ENCODE measurements around the gene P4HB.

The P4HB gene

DNA sequence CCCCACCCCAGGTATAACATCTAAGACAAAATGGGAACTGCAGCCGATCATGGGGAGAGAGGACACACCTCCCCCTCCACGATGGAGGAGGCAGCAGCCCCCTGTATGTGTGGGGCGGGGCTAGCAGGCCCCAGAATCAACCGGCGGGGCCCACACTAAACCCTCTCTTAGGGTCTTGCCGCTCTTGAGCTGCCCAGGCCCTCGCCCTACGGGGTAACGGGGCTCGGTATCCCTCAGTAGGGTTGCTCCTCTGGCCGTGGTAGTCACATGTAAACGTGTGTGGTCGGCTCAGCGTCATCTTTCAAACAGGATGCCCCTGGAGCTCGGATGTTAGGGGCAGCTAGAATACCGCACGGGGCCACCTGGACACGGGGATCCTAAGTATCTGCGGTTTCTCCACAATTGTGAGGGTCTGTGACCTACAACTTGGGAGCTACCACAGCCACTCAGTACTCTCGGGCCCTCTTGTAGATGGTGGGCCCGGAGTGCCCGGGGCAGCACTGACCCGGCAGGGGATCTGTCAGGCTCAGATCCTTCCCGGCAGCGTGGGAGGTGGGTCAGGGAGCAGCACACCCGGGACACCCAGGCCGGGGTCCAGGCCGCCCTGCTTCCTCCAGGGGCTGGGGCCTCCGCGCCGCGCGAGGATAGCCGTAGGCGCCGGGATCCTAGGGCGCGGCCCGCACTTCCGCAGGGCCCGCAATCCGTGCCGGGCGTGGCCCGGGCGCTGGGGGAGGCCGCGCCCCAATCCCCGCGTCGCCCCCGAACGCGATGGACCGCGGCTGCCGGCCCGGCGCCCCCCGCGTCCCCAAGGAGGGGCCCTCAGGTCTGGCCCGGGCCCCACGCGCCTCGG lies 10.0 kb upstream of the P4HB start:
- Histone ChIP-seq H3K27ac (ENCODE audit: low read depth, low read length) (peak overlapping the region; percentile 80), H3K4me3 (ENCODE audit: low read length) (peak overlapping the region; percentile 61), H3K36me3 (ENCODE audit: control insufficient read depth, insufficient read depth, low read length) (peaks cover 11% of the 10 kb centered on the region), H3K9ac (ENCODE audit: low read length) (peak overlapping the region; percentile 17), H3K27me3 (ENCODE audit: control insufficient read depth, insufficient read depth, low read length) (no peaks in the 10 kb centered on the region), H3K4me1 (ENCODE audit: control insufficient read depth, insufficient read depth, low read length) (peaks cover 12% of the 10 kb centered on the region)

DNA sequence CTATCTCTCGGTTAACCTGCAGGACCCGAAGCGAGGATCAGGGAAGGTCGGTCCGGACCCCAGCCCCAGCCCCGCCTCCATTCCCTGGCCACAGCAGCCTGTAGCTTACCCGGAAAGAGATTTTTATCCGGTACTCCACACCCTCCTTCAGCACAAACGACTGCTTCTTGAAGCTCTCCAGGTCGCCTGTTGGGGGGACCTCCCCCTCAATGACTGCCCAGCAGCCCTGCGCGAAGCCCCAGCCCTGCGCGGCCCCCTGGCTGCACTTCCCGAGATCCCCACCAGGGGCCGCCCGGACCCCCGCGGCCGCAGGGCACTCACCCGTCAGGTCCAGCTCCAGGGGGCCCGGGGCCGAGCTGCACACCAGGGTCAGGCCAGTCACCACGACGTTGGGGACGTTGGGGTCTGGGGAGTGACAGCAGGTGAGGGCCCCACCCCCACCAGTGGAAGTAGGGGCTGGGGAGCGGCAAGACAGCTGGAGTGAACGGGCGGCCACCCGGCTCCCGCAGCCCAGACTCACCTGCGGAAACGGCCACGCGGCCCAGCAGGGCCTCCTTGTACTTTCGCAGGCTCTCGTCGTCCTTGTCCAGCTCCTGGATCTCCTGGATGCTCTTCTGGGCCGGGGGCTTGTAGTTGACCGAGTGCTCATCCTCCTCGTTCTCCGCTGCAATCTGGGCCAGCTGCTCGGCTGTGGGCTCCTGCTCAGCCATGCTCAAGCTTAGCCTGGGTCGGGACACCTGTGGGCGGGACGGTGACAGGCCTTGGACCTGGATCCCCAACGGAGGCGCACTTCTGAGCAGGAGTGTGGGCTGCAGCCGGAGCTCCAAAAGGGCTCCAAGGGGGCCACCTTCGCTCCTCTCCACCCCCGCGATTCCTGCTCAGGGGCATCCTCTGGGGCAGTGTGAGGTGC lies 9.1 kb upstream of the P4HB start:
- peak overlapping the region; percentile 61 for H3K4me3 ChIP-seq (ENCODE audit: low read length)
- peaks cover 11% of the 10 kb centered on the region for H3K36me3 ChIP-seq (ENCODE audit: control insufficient read depth, insufficient read depth, low read length)
- H3K27ac ChIP-seq (ENCODE audit: low read depth, low read length): peak overlapping the region; percentile 80
- no peaks in the 10 kb centered on the region for H3K27me3 ChIP-seq (ENCODE audit: control insufficient read depth, insufficient read depth, low read length)
- peaks cover 12% of the 10 kb centered on the region for H3K4me1 ChIP-seq (ENCODE audit: control insufficient read depth, insufficient read depth, low read length)
- peak overlapping the region; percentile 17 for H3K9ac ChIP-seq (ENCODE audit: low read length)

DNA sequence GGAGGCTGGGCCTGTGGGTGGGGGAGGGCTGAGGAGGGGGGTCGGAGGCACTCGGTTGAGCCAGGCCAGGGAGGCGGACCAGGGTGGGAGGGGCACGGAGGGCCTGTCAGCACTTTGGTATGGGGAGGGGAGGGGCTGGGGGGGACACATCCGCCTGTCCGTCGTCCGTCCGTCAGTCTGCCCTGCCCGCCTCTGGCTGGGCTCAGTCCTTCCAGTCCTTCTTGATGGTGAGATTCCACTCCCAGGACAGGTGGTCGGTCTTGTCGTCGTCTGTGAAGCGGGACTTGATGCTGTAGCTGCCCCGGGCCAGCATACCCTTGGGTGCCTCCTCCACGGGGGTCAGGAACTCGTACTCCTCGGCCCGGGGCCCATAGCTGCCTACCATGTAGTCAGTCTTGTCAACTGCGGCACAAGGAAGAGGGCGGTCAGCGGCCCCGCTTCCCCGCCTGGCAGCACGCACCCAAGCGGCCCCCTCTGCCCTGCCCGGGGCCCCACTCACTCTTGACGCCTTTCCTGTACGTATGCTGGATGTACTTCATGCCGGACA lies 8.4 kb upstream of the P4HB start:
- peaks cover 11% of the 10 kb centered on the region for H3K36me3 ChIP-seq (ENCODE audit: control insufficient read depth, insufficient read depth, low read length)
- no peak overlapping the region for H3K9ac ChIP-seq (ENCODE audit: low read length)
- H3K27ac ChIP-seq (ENCODE audit: low read depth, low read length): peak overlapping the region; percentile 80
- no peak overlapping the region for H3K4me3 ChIP-seq (ENCODE audit: low read length)
- no peaks in the 10 kb centered on the region for H3K27me3 ChIP-seq (ENCODE audit: control insufficient read depth, insufficient read depth, low read length)
- H3K4me1 ChIP-seq (ENCODE audit: control insufficient read depth, insufficient read depth, low read length): peaks cover 12% of the 10 kb centered on the region

DNA sequence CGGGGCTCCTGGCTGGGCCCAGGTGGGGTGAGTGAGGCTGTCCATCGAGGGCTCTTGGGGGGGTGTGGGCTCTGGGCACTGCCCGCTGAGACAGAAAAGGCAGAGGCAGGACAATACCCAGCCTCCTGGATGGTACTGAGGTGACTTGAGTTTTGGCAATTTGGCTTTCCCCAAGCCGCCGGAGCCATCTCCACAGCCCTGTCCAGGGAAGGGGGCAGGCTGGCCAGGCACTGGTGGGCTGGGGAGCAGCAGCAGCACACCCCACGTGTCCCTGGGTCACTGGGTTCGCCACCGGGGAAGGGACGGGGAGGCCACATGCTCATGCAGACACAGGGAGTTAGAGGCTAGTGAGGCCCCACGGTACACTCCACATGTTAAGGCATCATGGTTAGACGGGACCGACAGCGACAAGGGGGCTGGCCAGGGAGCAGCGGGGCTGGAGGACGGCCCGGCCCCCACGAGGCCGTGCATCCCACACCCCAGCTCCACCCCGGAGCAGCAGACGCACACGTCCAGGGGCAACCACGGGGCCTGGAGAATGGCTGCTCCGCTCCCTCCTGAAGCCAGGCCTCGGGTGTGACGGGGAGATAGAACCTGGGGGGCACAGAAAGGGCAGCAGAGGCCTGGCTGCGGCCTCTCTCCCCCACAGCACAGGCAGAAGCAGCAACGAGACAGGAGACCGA lies 7.8 kb upstream of the P4HB start:
- H3K27ac ChIP-seq (ENCODE audit: low read depth, low read length): peak overlapping the region; percentile 80
- H3K9ac ChIP-seq (ENCODE audit: low read length): no peak overlapping the region
- peaks cover 12% of the 10 kb centered on the region for H3K4me1 ChIP-seq (ENCODE audit: control insufficient read depth, insufficient read depth, low read length)
- H3K36me3 ChIP-seq (ENCODE audit: control insufficient read depth, insufficient read depth, low read length): peaks cover 11% of the 10 kb centered on the region
- H3K4me3 ChIP-seq (ENCODE audit: low read length): no peak overlapping the region
- no peaks in the 10 kb centered on the region for H3K27me3 ChIP-seq (ENCODE audit: control insufficient read depth, insufficient read depth, low read length)

DNA sequence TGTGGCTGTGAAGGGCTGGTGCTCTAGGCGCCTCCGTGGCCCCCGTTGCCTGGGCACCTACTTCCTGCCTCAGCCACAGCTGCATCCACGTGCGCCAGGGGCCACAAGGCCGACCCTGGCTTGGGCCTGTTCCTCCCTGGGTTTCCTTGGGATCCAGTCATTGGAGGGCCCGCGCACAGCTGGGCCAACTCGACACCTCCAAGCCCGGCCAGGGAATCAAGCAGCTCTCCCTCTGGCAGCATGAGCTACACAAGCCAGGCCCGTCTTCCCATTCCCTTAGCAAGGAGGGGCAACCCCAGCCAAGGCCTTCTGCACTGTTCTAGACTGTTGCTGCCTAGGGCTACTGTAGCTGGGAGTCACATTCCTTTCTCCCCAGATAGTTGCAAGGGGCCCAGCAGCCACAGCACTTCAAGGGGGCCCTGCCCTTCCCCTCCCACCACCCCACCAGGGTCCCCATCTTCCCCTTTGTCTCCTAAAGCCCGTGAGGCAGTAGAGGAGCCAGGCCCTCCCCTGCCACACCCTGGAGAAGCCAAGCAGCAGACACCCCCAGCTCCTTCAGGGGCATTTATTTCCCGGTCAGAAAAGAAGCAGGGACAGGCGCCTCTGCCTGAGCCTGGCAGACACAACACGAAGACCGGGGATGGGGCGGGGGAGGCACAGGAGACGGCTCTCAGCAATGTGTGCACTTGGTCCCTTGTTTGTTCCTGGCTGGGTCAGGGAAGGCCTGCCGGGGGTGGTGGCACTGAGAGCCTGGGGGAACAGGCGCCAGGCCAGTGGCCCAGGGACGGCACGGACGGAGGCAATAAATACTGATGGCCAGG lies 7.0 kb upstream of the P4HB start:
- peaks cover 11% of the 10 kb centered on the region for H3K36me3 ChIP-seq (ENCODE audit: control insufficient read depth, insufficient read depth, low read length)
- H3K4me1 ChIP-seq (ENCODE audit: control insufficient read depth, insufficient read depth, low read length): peaks cover 12% of the 10 kb centered on the region
- H3K9ac ChIP-seq (ENCODE audit: low read length): no peak overlapping the region
- no peaks in the 10 kb centered on the region for H3K27me3 ChIP-seq (ENCODE audit: control insufficient read depth, insufficient read depth, low read length)
- H3K4me3 ChIP-seq (ENCODE audit: low read length): no peak overlapping the region
- peak overlapping the region; percentile 15 for H3K27ac ChIP-seq (ENCODE audit: low read depth, low read length)

GRCh38 chr17:81866440-81867169 lies 6.3 kb upstream of the P4HB start:
- Histone ChIP-seq H3K27ac (ENCODE audit: low read depth, low read length) (peak overlapping the region; percentile 15), H3K4me3 (ENCODE audit: low read length) (no peak overlapping the region), H3K9ac (ENCODE audit: low read length) (peak overlapping the region; percentile 32), H3K27me3 (ENCODE audit: control insufficient read depth, insufficient read depth, low read length) (no peaks in the 10 kb centered on the region), H3K4me1 (ENCODE audit: control insufficient read depth, insufficient read depth, low read length) (peaks cover 9% of the 10 kb centered on the region), H3K36me3 (ENCODE audit: control insufficient read depth, insufficient read depth, low read length) (peaks cover 11% of the 10 kb centered on the region)

DNA sequence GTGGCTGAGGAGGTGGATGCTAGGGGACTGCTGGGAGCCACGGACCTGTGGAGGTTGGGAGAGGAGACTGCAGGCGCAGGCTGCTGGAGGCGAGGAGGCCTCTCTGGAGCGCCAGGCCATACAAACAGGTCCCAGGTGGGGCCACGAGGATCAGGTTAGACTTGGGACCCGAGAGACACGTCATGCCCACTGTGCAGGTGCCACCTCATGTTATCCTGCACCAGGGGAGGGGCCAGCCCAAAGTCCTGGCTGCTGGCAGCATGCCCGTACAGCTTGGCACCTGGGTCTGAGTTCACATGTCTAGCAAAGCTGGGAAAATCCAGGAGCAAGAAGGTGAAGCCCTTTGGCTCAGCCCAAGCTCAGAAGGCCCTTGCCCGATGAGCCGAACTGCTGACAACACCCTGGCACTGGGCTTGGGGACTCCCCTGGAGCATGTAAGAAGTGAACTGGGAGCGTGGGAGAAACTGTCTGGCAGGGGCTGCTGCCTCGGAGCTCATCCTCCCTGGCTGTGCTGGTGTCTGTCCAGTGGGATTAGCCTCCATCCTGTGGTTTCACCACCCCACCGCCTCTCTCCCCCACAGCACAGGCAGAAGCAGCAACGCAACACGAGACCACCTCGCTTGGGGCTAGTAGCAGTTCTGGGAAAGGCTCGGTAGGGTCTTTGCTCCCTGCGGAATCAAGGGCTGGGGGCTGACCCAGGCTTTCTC lies 5.6 kb upstream of the P4HB start:
- Histone ChIP-seq H3K4me1 (ENCODE audit: control insufficient read depth, insufficient read depth, low read length) (peaks cover 12% of the 10 kb centered on the region), H3K36me3 (ENCODE audit: control insufficient read depth, insufficient read depth, low read length) (peaks cover 11% of the 10 kb centered on the region), H3K4me3 (ENCODE audit: low read length) (no peak overlapping the region), H3K27ac (ENCODE audit: low read depth, low read length) (no peak overlapping the region), H3K27me3 (ENCODE audit: control insufficient read depth, insufficient read depth, low read length) (no peaks in the 10 kb centered on the region), H3K9ac (ENCODE audit: low read length) (peak overlapping the region; percentile 32)

DNA sequence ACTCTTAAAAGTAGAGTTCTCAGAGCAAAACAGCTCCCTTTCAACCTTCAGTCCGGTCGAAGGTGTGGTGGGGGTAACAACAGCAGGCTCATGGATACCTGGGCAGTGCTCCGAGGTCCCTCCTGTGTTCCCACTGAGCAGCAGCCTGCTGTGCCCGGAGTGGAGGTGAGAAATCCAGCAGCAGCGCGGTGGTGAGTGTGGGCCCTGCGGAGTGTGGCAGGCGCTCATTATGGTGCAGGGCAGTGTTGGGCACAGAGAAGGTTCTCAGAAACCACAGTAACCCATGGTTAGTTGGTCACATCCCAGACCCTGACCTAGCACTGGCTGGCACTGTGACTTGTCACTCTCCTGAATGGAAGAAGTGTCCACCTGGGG lies 5.0 kb upstream of the P4HB start:
- H3K4me1 ChIP-seq (ENCODE audit: control insufficient read depth, insufficient read depth, low read length): peaks cover 12% of the 10 kb centered on the region
- H3K9ac ChIP-seq (ENCODE audit: low read length): no peak overlapping the region
- peaks cover 11% of the 10 kb centered on the region for H3K36me3 ChIP-seq (ENCODE audit: control insufficient read depth, insufficient read depth, low read length)
- no peak overlapping the region for H3K4me3 ChIP-seq (ENCODE audit: low read length)
- H3K27ac ChIP-seq (ENCODE audit: low read depth, low read length): no peak overlapping the region
- H3K27me3 ChIP-seq (ENCODE audit: control insufficient read depth, insufficient read depth, low read length): no peaks in the 10 kb centered on the region

DNA sequence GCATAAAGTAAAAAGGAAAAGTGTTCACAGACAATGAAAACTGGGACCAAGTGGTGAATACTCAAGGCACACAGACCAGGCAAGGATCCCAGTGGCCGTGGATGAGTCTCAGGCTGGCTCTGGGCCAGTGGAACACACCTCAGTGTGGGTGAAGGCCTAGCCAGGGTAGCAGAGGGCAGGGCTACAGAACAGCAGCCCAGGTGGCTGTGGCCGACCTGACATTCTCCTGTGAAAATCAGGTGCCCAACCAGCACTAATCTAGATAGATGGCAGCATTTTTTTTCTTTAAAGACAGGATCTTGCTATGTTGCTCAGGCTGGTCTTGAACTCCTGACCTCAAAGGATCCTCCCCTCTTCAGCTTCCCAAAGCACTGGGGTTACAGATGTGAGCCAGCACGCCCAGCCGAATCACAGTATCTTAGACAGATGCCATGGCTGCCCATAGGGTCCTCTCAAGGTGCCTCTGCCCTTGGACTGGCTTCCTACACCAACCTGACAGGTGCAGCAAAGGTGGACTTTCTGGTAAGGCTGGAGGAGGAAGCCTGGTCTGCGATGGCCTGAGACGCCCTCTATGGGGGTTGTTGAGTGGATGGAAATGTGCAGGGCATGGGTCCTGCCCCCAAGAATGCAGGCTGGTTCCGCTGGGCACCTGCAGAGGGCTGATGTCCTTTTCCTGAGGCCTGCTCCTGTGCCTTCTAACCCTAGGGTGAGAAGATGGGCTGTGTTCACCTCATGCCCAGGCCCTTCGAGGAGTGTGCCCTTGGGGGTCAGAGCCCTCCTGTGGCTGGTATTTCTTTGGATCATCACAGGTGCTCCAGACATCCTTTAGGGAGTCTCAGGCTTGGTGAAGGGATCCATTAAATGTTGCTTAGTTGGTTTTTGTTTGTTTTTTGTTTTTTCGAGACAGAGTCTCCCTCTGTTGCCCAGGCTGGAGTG lies 3.8 kb upstream of the P4HB start:
- no peaks in the 10 kb centered on the region for H3K27me3 ChIP-seq (ENCODE audit: control insufficient read depth, insufficient read depth, low read length)
- H3K4me3 ChIP-seq (ENCODE audit: low read length): no peak overlapping the region
- H3K36me3 ChIP-seq (ENCODE audit: control insufficient read depth, insufficient read depth, low read length): peaks cover 9% of the 10 kb centered on the region
- no peak overlapping the region for H3K9ac ChIP-seq (ENCODE audit: low read length)
- peaks cover 13% of the 10 kb centered on the region for H3K4me1 ChIP-seq (ENCODE audit: control insufficient read depth, insufficient read depth, low read length)
- H3K27ac ChIP-seq (ENCODE audit: low read depth, low read length): no peak overlapping the region

GRCh38 chr17:81863123-81863675 lies 2.9 kb upstream of the P4HB start:
- Histone ChIP-seq H3K36me3 (ENCODE audit: control insufficient read depth, insufficient read depth, low read length) (peaks cover 7% of the 10 kb centered on the region), H3K4me3 (ENCODE audit: low read length) (no peak overlapping the region), H3K4me1 (ENCODE audit: control insufficient read depth, insufficient read depth, low read length) (peaks cover 18% of the 10 kb centered on the region), H3K9ac (ENCODE audit: low read length) (no peak overlapping the region), H3K27ac (ENCODE audit: low read depth, low read length) (no peak overlapping the region), H3K27me3 (ENCODE audit: control insufficient read depth, insufficient read depth, low read length) (no peaks in the 10 kb centered on the region)
